Glomerular visceral epithelial cell (primary cell): ENCODE results near the gene CDH24.
A peak's percentile ranks its signal among the peaks of the same experiment; 100 is the strongest.

Experiments used
- DNase-seq: peaks from one replicate; pipeline ENCODE4 v3.0.0-alpha.2; 2016; ENCODE audit errors: extremely low spot score

Gene CDH24

GRCh38 chr14:23060536-23061260 lies 3.4 kb upstream of the CDH24 start:
- no peak for DNase-seq

- no peak for DNase-seq
Observed at GRCh38 chr14:23058654-23059504, 1.6 kb upstream of the CDH24 start.

- peak; percentile 91 for DNase-seq
Observed at GRCh38 chr14:23057757-23058653, 685 bp upstream of the CDH24 start.

GRCh38 chr14:23056145-23056955 lies 970 bp downstream of the CDH24 start:
- peak; percentile 84 for DNase-seq

- DNase-seq: peak; percentile 46
Observed at GRCh38 chr14:23055621-23056144, 1.6 kb downstream of the CDH24 start.

- DNase-seq: no peak
Observed at GRCh38 chr14:23055147-23055550, 2.2 kb downstream of the CDH24 start.

GRCh38 chr14:23054000-23054811 lies 3.1 kb downstream of the CDH24 start:
- no peak for DNase-seq

- no peak for DNase-seq
Observed at GRCh38 chr14:23053426-23053825, 3.9 kb downstream of the CDH24 start.

GRCh38 chr14:23052671-23053070 lies 4.6 kb downstream of the CDH24 start:
- DNase-seq: no peak

GRCh38 chr14:23052182-23052623 lies 5.1 kb downstream of the CDH24 start:
- no peak for DNase-seq

GRCh38 chr14:23051141-23052057 lies 5.9 kb downstream of the CDH24 start:
- no peak for DNase-seq

- no peak for DNase-seq
Observed at GRCh38 chr14:23049011-23049410, 8.3 kb downstream of the CDH24 start.

GRCh38 chr14:23047751-23048693 lies 9.3 kb downstream of the CDH24 start:
- DNase-seq: no peak

- peak; percentile 20 for DNase-seq
Observed at GRCh38 chr14:23047034-23047634, 10.2 kb downstream of the CDH24 start.

GRCh38 chr14:23045419-23046357 lies 11.6 kb downstream of the CDH24 start:
- DNase-seq: no peak

GRCh38 chr14:23044840-23045239 lies 12.5 kb downstream of the CDH24 start:
- no peak for DNase-seq
